Tibial nerve (tissue), 4 donors: ENCODE results near the gene PIEZO2. TPM values are rescaled to one million over a fixed set of nuclear protein-coding genes. Genes with fewer than 3 reads are reported as not detected.
A peak's percentile ranks its signal among the peaks of the same experiment; 100 is the strongest.

Source experiments
- DNase-seq, 2 donors: peaks; one replicate each; pipeline ENCODE4 v3.0.0-alpha.2; 2019; ENCODE audit warnings: low spot score in 2 of 2
- H3K27ac ChIP-seq, 4 donors: fragments of 200-600 bp; sonication (generic) in 3 of 4; one replicate each; pipeline ENCODE4 v1.5.1; 2017 to 2019; ENCODE audit warnings: mild to moderate bottlenecking in 1 of 4
- H3K27me3 ChIP-seq, 2 donors: fragments of 200-600 bp; sonication (generic) in 1 of 2; one replicate each; pipeline versions ENCODE4 v1.5.1 to v1.6.0; 2017 to 2019
- H3K36me3 ChIP-seq, 3 donors: fragments of 200-600 bp; sonication (generic); one replicate each; pipeline ENCODE4 v1.5.1; 2018 to 2019
- H3K4me1 ChIP-seq, 4 donors: fragments of 200-600 bp; sonication (generic) in 3 of 4; one replicate each; pipeline ENCODE4 v1.5.1; 2017 to 2019
- H3K4me3 ChIP-seq, 4 donors: fragments of 200-600 bp; sonication (generic) in 3 of 4; one replicate each; pipeline ENCODE4 v1.5.1; 2017 to 2019; ENCODE audit warnings: mild to moderate bottlenecking in 1 of 4, moderate library complexity in 1 of 4
- H3K9me3 ChIP-seq, 4 donors: fragments of 200-600 bp; sonication (generic) in 3 of 4; one replicate each; pipeline ENCODE4 v1.5.1; 2017 to 2019
- EP300 ChIP-seq, 2 donors: sonication (generic); formaldehyde crosslinking; IDR thresholded peaks; one replicate each; pipeline ENCODE4 v1.6.1; 2017; ENCODE audit warnings: antibody characterized with exemption in 2 of 2, mild to moderate bottlenecking in 1 of 2
- POLR2A ChIP-seq, 2 donors: fragments of 450-650 bp; IDR thresholded peaks; one replicate each; pipeline ENCODE4 v1.6.1; 2017; ENCODE audit warnings: antibody characterized with exemption in 2 of 2, mild to moderate bottlenecking in 2 of 2, moderate library complexity in 2 of 2
- WGBS, 2 donors: methylation state at CpG; one replicate each; pipeline ENCODE4 v1.1.5; 2018; 5-methylcytosine and 5-hydroxymethylcytosine counted together
- total RNA-seq, 4 donors: library from RNA; depleted of rRNA; stranded (reverse); fragments of >200 nt; gene quantifications; one replicate each; pipeline ENCODE4 v1.1.0, GENCODE V29; 2016
- TF ChIP-seq, protein P1 (sequence below), 5 experiments: fragments of 200-600 bp in 3 of 5; fragments of 450-650 bp in 2 of 5; sonication (generic) in 3 of 5; IDR thresholded peaks; one replicate each; pipeline ENCODE4 v1.5.1; 2016 to 2019; ENCODE audit warnings: antibody characterized with exemption in 5 of 5, mild to moderate bottlenecking in 3 of 5, moderate library complexity in 2 of 5

The PIEZO2 gene
- total RNA-seq, 4 donors from 2014 or later: 17.0 to 27.7 (median 22.3) TPM

DNA sequence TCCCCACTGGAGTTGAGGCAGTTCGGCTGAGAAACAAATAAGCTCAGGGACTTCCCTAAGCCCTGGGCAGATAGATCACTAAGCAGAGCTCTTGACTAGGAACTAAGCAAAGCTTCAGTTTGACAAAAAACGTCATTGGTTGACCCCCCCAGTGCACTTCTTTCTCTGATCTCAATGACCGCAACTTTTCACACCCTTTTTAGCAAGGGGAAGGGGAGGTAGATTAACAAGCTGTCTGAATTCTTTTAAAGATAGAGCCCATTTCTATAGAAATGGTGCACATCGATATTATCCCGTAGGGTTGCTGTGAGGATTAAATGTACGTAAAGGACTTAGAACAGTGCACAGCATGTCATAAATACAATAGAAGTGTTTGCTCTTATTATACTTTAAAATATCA lies 42.5 kb downstream of the PIEZO2 start:
- Histone ChIP-seq H3K4me1 (no peaks in the 10 kb centered on the region), H3K4me3 (no peak overlapping the region), H3K36me3 (no peaks in the 10 kb centered on the region), H3K27ac (no peak overlapping the region), H3K27me3 (no peaks in the 10 kb centered on the region), H3K9me3 (no peaks in the 10 kb centered on the region)
- 84 to 86% methylated on average over 6 of the region's 6 CpGs for WGBS, 2 donors
- TF ChIP-seq POLR2A (IDR thresholded peaks at IDR 0.05): no peak
- no peak for TF ChIP-seq EP300 (IDR thresholded peaks at IDR 0.05)
- TF ChIP-seq, protein P1, sequence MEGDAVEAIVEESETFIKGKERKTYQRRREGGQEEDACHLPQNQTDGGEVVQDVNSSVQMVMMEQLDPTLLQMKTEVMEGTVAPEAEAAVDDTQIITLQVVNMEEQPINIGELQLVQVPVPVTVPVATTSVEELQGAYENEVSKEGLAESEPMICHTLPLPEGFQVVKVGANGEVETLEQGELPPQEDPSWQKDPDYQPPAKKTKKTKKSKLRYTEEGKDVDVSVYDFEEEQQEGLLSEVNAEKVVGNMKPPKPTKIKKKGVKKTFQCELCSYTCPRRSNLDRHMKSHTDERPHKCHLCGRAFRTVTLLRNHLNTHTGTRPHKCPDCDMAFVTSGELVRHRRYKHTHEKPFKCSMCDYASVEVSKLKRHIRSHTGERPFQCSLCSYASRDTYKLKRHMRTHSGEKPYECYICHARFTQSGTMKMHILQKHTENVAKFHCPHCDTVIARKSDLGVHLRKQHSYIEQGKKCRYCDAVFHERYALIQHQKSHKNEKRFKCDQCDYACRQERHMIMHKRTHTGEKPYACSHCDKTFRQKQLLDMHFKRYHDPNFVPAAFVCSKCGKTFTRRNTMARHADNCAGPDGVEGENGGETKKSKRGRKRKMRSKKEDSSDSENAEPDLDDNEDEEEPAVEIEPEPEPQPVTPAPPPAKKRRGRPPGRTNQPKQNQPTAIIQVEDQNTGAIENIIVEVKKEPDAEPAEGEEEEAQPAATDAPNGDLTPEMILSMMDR (IDR thresholded peaks at IDR 0.05): no peak
- no peak for DNase-seq

DNA sequence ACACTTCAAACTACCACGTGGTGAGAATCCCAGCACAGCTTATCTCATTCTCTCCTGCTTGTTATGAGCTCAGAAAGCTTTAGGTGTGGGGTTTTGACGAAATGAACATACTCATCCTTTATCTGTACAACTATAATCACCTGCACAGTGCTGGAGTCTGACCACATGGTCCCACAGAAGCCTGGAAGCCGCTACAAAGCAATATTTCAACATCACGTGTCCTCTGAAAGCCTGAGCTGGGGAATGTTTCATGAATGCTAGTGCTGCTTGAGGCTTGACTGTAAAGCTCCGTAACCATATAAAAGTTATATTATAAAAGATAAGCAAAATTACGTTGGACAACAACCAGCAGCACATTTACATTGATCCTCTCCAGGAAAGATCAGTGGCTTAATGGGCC lies 43.9 kb downstream of the PIEZO2 start:
- no peaks in the 10 kb centered on the region for H3K27me3 ChIP-seq
- no peak overlapping the region for H3K4me3 ChIP-seq
- no peaks in the 10 kb centered on the region for H3K9me3 ChIP-seq
- no peaks in the 10 kb centered on the region for H3K4me1 ChIP-seq
- no peak overlapping the region for H3K27ac ChIP-seq
- H3K36me3 ChIP-seq: no peaks in the 10 kb centered on the region
- 66 to 70% methylated on average over 6 of the region's 6 CpGs for WGBS, 2 donors
- DNase-seq: no peak
- TF ChIP-seq EP300 (IDR thresholded peaks at IDR 0.05): no peak
- TF ChIP-seq, protein P1 (IDR thresholded peaks at IDR 0.05): no peak
- no peak for TF ChIP-seq POLR2A (IDR thresholded peaks at IDR 0.05)

DNA sequence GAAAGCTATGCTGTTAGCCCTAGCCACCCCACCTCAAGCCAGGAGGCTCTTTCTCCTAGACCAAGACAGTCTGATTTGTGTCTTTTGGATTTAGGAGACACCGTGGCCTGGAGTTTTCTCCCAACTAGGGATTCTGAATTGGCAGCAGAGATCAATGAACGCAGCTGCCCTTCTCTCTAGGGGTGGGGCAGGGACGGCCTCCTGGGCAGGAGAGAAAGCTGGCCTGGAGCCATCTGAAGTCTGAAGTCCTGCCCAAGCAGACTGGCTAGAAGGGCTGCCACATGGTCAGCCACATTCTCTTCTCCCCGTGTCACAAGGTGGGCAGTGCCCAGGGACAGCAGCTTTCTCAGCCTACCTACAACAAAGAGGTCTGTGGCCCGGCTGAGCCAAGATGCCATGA lies 45.1 kb downstream of the PIEZO2 start:
- no peak for DNase-seq
- no peaks in the 10 kb centered on the region for H3K27me3 ChIP-seq
- TF ChIP-seq POLR2A (IDR thresholded peaks at IDR 0.05): no peak
- no peak for TF ChIP-seq EP300 (IDR thresholded peaks at IDR 0.05)
- TF ChIP-seq, protein P1 (IDR thresholded peaks at IDR 0.05): no peak
- H3K9me3 ChIP-seq: no peaks in the 10 kb centered on the region
- WGBS, 2 donors: 67 to 79% methylated on average over 5 of the region's 5 CpGs
- no peaks in the 10 kb centered on the region for H3K36me3 ChIP-seq
- no peak overlapping the region for H3K27ac ChIP-seq
- H3K4me3 ChIP-seq: no peak overlapping the region
- no peaks in the 10 kb centered on the region for H3K4me1 ChIP-seq

DNA sequence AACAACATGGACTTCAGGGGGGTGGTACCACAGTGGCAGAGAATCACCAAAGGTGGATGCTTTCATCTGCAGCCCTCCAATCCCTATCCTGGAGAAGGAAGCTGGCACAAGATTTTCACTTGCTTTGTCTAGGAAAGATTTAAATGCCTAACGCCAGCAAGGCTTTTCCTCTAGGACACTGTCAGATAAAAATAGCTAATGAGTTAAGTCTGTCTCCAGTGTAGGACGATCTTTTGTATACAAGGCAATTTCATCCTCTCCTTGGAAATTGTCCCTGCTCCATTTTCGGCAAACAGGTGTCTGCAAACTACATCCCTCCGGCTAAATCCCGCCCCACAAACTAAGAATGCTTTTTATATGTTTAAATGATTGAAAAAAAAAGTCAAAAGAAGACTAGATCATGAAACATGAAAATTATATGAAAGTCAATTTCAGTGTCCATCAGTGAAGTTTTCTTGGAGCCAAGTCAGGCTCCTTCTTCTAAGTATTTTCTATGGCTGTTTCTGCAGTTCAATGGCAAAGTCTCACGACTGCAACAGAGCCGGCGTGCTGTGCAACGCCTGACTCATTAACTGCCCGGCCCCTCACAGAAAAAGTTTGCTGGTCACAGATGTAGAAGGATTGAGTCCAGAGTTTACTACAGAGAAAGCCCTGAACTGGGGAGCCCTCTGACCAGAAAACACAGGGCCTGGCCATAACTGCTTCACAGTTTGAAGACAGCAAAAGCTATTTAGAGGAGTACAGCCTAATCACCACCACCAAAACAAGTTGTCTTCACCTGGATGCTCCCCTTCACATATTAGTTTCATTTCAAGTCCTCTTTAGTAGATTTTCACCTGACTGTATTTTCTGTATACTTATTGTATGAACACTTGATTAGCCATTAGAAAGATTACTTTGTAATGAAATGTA lies 52.3 kb downstream of the PIEZO2 start:
- peak overlapping the region in 1 of 4 donors; percentile 16 for H3K27ac ChIP-seq
- H3K4me3 ChIP-seq: no peak overlapping the region
- no peaks in the 10 kb centered on the region for H3K36me3 ChIP-seq
- TF ChIP-seq, protein P1 (IDR thresholded peaks at IDR 0.05): no peak
- TF ChIP-seq POLR2A (IDR thresholded peaks at IDR 0.05): no peak
- no peak for TF ChIP-seq EP300 (IDR thresholded peaks at IDR 0.05)
- no peak for DNase-seq
- H3K4me1 ChIP-seq: peaks cover 0 to 25% (median 7%) of the 10 kb centered on the region in 4 donors
- H3K9me3 ChIP-seq: no peaks in the 10 kb centered on the region
- no peaks in the 10 kb centered on the region for H3K27me3 ChIP-seq
- 42 to 53% methylated on average over 10 of the region's 10 CpGs for WGBS, 2 donors

DNA sequence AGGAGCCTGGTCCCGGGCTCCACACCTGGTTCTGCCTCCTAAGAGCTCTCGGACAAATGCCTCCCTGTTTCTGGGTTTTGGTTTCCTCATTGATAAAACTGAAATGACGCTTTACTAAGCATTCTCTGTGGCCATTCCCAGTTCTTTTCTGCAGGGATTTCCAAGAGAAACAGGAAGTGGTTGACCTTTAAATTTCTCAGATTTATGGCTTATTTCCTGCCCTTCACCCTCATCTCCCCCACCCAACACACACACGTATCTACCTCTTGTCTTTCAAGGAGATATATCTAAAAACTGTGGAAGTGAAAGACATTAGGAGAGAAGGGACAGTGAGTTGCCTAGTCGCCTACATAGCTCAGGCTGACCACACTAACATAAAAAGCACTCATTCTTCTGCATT lies 53.0 kb downstream of the PIEZO2 start:
- H3K36me3 ChIP-seq: no peaks in the 10 kb centered on the region
- no peak overlapping the region for H3K4me3 ChIP-seq
- no peaks in the 10 kb centered on the region for H3K27me3 ChIP-seq
- peak overlapping the region in 2 of 4 donors; percentile 40 to 67 for H3K27ac ChIP-seq
- TF ChIP-seq EP300 (IDR thresholded peaks at IDR 0.05) (no peak), POLR2A (IDR thresholded peaks at IDR 0.05) (no peak)
- TF ChIP-seq, protein P1 (IDR thresholded peaks at IDR 0.05): no peak
- no peaks in the 10 kb centered on the region for H3K9me3 ChIP-seq
- 16 to 21% methylated on average over 5 of the region's 5 CpGs for WGBS, 2 donors
- no peak for DNase-seq
- peaks cover 0 to 25% (median 7%) of the 10 kb centered on the region in 4 donors for H3K4me1 ChIP-seq
